ENCODE data around the gene EPHA6.

DNA sequence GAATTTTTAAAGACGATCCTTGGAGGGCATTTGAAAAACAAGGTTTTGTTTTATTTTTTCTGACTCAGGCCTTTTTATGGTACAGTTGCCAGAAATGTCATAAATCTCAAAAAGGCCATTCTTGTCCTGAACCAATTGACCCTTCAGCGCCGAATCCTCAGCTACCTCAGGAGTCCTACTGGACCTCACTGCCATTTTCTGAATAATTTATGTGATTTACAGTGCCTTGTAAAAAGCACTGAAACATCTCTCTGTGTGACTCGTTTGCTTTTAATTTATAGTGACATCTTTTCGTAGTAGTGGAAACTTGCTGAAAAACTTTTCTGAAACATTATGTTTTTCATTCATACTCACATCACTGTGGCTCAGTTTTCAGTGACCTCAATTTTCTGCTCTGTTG lies 878.0 kb downstream of the EPHA6 start:
- TF ChIP-seq POLR2AphosphoS5 (IDR thresholded peaks at IDR 0.05) (no peak), CTCF (IDR thresholded peaks at IDR 0.05) (no peak)

Data from transverse colon (tissue), 4 donors.